AG09319 (cell line): ENCODE measurements around the gene MRPL43.

Source experiments
- DNase-seq: peaks from one replicate; pipeline ENCODE4 v3.0.0-alpha.2; 2010; ENCODE audit warnings: low read depth; ENCODE audit errors: extremely low read depth
- TF ChIP-seq, protein P1 (sequence below): IDR thresholded peaks from 2 replicates; pipeline ENCODE4 v1.5.1; 2011; ENCODE audit warnings: low read depth, mild to moderate bottlenecking, inconsistent platforms, low read length, moderate library complexity

Gene MRPL43

GRCh38 chr10:100945754-100946153, 41.5 kb downstream of the MRPL43 start:
- TF ChIP-seq, protein P1, sequence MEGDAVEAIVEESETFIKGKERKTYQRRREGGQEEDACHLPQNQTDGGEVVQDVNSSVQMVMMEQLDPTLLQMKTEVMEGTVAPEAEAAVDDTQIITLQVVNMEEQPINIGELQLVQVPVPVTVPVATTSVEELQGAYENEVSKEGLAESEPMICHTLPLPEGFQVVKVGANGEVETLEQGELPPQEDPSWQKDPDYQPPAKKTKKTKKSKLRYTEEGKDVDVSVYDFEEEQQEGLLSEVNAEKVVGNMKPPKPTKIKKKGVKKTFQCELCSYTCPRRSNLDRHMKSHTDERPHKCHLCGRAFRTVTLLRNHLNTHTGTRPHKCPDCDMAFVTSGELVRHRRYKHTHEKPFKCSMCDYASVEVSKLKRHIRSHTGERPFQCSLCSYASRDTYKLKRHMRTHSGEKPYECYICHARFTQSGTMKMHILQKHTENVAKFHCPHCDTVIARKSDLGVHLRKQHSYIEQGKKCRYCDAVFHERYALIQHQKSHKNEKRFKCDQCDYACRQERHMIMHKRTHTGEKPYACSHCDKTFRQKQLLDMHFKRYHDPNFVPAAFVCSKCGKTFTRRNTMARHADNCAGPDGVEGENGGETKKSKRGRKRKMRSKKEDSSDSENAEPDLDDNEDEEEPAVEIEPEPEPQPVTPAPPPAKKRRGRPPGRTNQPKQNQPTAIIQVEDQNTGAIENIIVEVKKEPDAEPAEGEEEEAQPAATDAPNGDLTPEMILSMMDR = no peak

GRCh38 chr10:100943508-100943907, 43.8 kb downstream of the MRPL43 start:
- no peak for DNase-seq
- TF ChIP-seq, protein P1 = no peak

More at GRCh38 chr10:100945754-100946153, 41.5 kb downstream of the MRPL43 start:
- no peak for DNase-seq

GRCh38 chr10:100942229-100942628, 45.1 kb downstream of the MRPL43 start:
- no peak for DNase-seq
- TF ChIP-seq, protein P1 = no peak

DNA sequence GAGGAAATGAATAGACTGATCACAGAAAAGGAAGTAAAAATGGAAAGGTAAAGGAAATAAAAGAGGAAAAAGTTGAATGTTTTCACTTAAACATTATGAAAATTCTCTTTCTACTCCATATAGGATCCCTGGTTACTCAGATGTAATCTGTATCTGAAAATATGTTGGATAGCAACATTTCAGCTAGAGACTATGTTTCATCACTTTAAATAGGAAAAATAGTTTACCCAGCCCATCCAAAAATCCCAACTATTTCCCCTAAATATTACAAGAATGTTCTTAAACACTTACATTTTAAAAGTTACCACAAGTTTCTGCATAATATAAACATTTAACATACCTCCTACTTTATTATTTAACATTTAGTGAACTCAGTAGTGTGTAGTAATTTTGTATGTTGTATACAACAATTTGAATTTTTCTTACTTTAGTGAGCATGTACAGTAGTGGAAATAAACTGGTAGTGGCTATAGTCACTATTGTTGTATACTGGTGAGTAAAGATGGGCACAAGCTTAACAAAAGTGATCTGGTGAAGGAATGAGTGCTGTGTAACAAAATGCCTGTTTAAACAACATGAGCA, 47.4 kb downstream of the MRPL43 start:
- no peak for DNase-seq
- TF ChIP-seq, protein P1 = no peak
